ENCODE results near the gene HMGB4.

GRCh38 chr1:33860671-33861070, 3.2 kb upstream of the HMGB4 start:
- TF ChIP-seq CTCF (IDR thresholded peaks at IDR 0.05) (no peak), POLR2A (IDR thresholded peaks at IDR 0.05; ENCODE audit: low read depth) (no peak)

Data from esophagus muscularis mucosa (tissue), 3 donors.